PFSK-1 (cell line): ENCODE data around the gene NANOGP8.

ENCODE experiments used
- POLR2AphosphoS5 ChIP-seq: IDR thresholded peaks from 2 replicates; pipeline ENCODE4 v1.6.1; 2012; ENCODE audit warnings: low read depth, mild to moderate bottlenecking, control low read depth, low read length, moderate library complexity
- REST ChIP-seq, 2 experiments: IDR thresholded peaks; 2 replicates each; pipeline versions ENCODE4 v1.6.1 to v1.8.0; 2011 to 2012; ENCODE audit warnings: low read depth in 2 of 2, low read length in 2 of 2, control low read depth in 1 of 2, inconsistent platforms in 1 of 2, mild to moderate bottlenecking in 1 of 2, moderate library complexity in 1 of 2; ENCODE audit not compliant: insufficient read depth in 1 of 2

- TF ChIP-seq POLR2AphosphoS5 (no peak), REST (IDR thresholded peaks at IDR 0.05; ENCODE audit: insufficient read depth in 1 of 2, low read depth in 2 of 2, low read length in 2 of 2) (no peak)
Observed at GRCh38 chr15:35047996-35048395, 37.1 kb downstream of the NANOGP8 start.
